Lung (tissue), 12 donors: ENCODE measurements around the gene FLT1. TPM values are rescaled to one million over a fixed set of nuclear protein-coding genes. Genes with fewer than 3 reads are reported as not detected.

Experiments
- ATAC-seq: fragments of 200-7000 bp; cut with Tn5 transposase; one replicate; pipeline ENCODE4 v1.9.1; 2020; ENCODE audit warnings: moderate number of reproducible peaks; ENCODE audit not compliant: insufficient read depth, low FRiP score
- DNase-seq, 3 donors: peaks; one replicate each; pipeline ENCODE4 v3.0.0-alpha.2; 2013 to 2017
- H3K27ac ChIP-seq, 2 donors: one replicate each; pipeline ENCODE4 v1.5.1; 2013; ENCODE audit warnings: mild to moderate bottlenecking in 2 of 2, moderate library complexity in 2 of 2, control low read depth in 1 of 2, inconsistent platforms in 1 of 2, low read depth in 1 of 2, low read length in 1 of 2
- H3K27me3 ChIP-seq, 3 donors: one replicate each; pipeline ENCODE4 v1.5.1; 2013; ENCODE audit warnings: low read length in 2 of 3; ENCODE audit not compliant: control insufficient read depth in 3 of 3, insufficient read depth in 3 of 3
- H3K36me3 ChIP-seq, 4 donors: one replicate each; pipeline ENCODE4 v1.5.1; 2013; ENCODE audit warnings: low read length in 4 of 4, mild to moderate bottlenecking in 1 of 4, moderate library complexity in 1 of 4; ENCODE audit not compliant: control insufficient read depth in 4 of 4, insufficient read depth in 4 of 4
- H3K4me1 ChIP-seq, 5 donors: one replicate each; pipeline ENCODE4 v1.5.1; 2013; ENCODE audit warnings: low read length in 5 of 5, mild to moderate bottlenecking in 2 of 5, moderate library complexity in 1 of 5; ENCODE audit not compliant: control insufficient read depth in 5 of 5, insufficient read depth in 5 of 5
- H3K4me3 ChIP-seq: one replicate; pipeline ENCODE4 v1.5.1; 2013; ENCODE audit warnings: mild to moderate bottlenecking, control low read depth, moderate library complexity
- H3K9ac ChIP-seq, 2 donors: one replicate each; pipeline ENCODE4 v1.5.1; 2013; ENCODE audit warnings: low read length in 2 of 2, control low read depth in 1 of 2; ENCODE audit not compliant: insufficient read depth in 1 of 2
- H3K9me3 ChIP-seq, 4 donors: one replicate each; pipeline ENCODE4 v1.5.1; 2013; ENCODE audit warnings: low read length in 3 of 4, mild to moderate bottlenecking in 1 of 4, moderate library complexity in 1 of 4; ENCODE audit not compliant: control insufficient read depth in 4 of 4, insufficient read depth in 3 of 4
- WGBS, 2 donors: extraction: QIAGEN DNeasy Blood & Tissue Kit; methylation state at CpG; one replicate each; pipeline ENCODE4 v1.1.7; 2013; 5-methylcytosine and 5-hydroxymethylcytosine counted together
- polyA plus RNA-seq, 2 donors: library from polyadenylated mRNA; stranded (reverse); fragments of 200-250 nt; gene quantifications; one replicate each; pipeline ENCODE4 v1.2.1, GENCODE V29; 2013
- total RNA-seq, 2 donors: library from RNA; depleted of rRNA in 1 of 2; stranded (reverse); fragments of >200 nt in 1 of 2; gene quantifications; one replicate each; pipeline ENCODE4 v1.2.1, GENCODE V29; 2014 to 2021
- TF ChIP-seq, protein P1 (sequence below): IDR thresholded peaks from 2 replicates; pipeline ENCODE4 v1.5.1; 2012; ENCODE audit warnings: mild to moderate bottlenecking; ENCODE audit errors: control extremely low read depth, extremely low read depth
- donor health status: control.
- donor health status: control.
- donor health status: Bipolar disorder and iron deficiency.
- donor health status: healthy.
- donor health status: DM: yes; HTN: yes; CAD: no.

The FLT1 gene
- total and polyA plus RNA-seq, 4 donors, result 4.7 to 71.3 (median 42.2) TPM

DNA sequence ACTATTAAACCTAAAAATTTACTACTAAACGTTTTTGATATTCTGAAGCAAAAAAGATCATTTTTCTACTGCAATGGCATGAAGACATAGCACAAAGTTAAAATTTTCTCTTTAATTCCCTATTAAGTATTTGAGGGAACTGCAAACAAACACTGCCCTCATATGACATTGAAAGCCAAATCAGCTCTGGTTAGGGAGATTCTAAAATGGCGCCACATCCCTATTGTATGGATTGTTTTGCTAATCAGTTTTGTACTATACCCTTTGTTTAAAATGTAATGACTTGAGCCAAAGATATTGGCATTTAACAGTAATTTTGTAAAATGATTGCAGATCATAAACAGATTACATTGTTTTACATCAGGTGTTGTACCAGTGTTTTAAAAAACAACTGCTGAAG, 65.8 kb downstream of the FLT1 start:
- TF ChIP-seq, protein P1, sequence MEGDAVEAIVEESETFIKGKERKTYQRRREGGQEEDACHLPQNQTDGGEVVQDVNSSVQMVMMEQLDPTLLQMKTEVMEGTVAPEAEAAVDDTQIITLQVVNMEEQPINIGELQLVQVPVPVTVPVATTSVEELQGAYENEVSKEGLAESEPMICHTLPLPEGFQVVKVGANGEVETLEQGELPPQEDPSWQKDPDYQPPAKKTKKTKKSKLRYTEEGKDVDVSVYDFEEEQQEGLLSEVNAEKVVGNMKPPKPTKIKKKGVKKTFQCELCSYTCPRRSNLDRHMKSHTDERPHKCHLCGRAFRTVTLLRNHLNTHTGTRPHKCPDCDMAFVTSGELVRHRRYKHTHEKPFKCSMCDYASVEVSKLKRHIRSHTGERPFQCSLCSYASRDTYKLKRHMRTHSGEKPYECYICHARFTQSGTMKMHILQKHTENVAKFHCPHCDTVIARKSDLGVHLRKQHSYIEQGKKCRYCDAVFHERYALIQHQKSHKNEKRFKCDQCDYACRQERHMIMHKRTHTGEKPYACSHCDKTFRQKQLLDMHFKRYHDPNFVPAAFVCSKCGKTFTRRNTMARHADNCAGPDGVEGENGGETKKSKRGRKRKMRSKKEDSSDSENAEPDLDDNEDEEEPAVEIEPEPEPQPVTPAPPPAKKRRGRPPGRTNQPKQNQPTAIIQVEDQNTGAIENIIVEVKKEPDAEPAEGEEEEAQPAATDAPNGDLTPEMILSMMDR, result no peak
- Histone ChIP-seq H3K4me1 (peaks cover 0 to 4% (median 0%) of the 10 kb centered on the region in 5 donors), H3K9ac (no peak overlapping the region), H3K9me3 (no peaks in the 10 kb centered on the region), H3K27me3 (no peaks in the 10 kb centered on the region), H3K27ac (no peak overlapping the region), H3K36me3 (peaks cover 0 to 8% (median 0%) of the 10 kb centered on the region in 4 donors), H3K4me3 (no peak overlapping the region)
- 54 to 81% methylated on average over 2 of the region's 2 CpGs for WGBS, 2 donors
- ATAC-seq, result no peak
- DNase-seq, result no peak

DNA sequence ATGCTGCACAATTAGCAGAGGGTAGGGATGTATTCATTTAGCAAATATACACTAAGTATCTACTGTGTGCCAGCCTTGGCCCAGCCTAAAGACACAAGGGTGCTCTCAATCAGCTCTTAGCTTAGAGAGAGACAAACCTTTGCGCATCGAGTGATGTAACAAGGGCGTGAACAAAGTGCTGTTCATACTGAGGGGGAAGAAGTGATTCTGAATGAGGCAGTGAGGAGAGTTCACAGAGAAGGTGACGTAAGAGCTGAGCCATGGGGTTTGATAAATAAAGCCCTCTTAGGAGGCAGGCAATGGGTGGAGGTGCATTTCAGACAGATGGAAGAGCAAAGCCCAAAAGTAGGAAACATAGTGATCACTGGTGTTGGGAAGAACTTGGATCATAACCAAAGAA, 68.5 kb downstream of the FLT1 start:
- H3K4me3 ChIP-seq, result no peak overlapping the region
- H3K9me3 ChIP-seq, result no peaks in the 10 kb centered on the region
- no peak overlapping the region for H3K27ac ChIP-seq
- peaks cover 0 to 5% (median under 1%) of the 10 kb centered on the region in 5 donors for H3K4me1 ChIP-seq
- TF ChIP-seq, protein P1, result no peak
- H3K27me3 ChIP-seq, result no peaks in the 10 kb centered on the region
- no peak for ATAC-seq
- H3K36me3 ChIP-seq, result peaks cover 0 to 4% (median 0%) of the 10 kb centered on the region in 4 donors
- no peak for DNase-seq
- no peak overlapping the region for H3K9ac ChIP-seq
- 75 to 78% methylated on average over 4 of the region's 4 CpGs for WGBS, 2 donors

DNA sequence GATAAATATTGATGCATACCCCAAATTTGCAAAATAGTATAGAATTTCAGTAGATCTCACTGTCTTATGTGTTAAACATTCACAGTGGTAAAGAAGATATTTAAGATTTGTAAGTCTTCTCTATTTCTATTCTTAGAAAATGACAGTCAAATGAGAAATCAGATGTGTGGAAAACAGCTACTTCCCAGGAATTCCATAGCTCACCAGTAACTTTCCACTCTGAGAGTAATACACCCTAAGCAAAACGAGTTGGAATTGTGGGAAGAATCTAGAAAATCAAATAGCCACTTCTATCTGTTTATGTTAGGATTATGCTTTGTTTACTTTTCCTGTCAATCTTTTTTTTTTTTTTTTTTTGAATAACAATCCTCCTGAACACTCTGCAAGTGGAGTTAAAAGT, 69.1 kb downstream of the FLT1 start:
- no peak overlapping the region for H3K4me3 ChIP-seq
- ATAC-seq, result no peak
- no peaks in the 10 kb centered on the region for H3K9me3 ChIP-seq
- H3K9ac ChIP-seq, result no peak overlapping the region
- H3K27me3 ChIP-seq, result no peaks in the 10 kb centered on the region
- no peak overlapping the region for H3K27ac ChIP-seq
- DNase-seq, result no peak
- peaks cover 0 to 6% (median 4%) of the 10 kb centered on the region in 5 donors for H3K4me1 ChIP-seq
- H3K36me3 ChIP-seq, result peaks cover 0 to 4% (median 0%) of the 10 kb centered on the region in 4 donors
- TF ChIP-seq, protein P1, result no peak
- 23 to 45% methylated on average over 1 of the region's 1 CpG for WGBS, 2 donors

DNA sequence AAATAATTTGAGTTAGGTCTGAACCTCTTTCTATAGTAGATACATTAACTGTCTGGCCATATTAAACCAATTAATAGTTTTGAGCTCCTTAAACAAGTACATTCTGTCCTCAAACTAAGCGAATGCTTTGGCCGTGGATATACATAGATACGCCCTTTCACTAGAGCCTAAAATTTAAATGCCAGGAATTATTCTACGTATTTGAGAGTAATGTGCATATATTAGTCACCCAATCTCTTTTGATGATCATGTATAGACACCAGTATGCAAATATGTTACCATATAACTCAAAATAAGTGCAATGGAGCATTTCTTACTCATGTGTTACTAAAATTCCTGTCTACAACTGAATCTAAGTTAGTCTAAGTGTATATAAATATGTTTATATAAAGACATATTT, 70.4 kb downstream of the FLT1 start:
- 95 to 96% methylated on average over 4 of the region's 4 CpGs for WGBS, 2 donors
- H3K9ac ChIP-seq, result no peak overlapping the region
- H3K27me3 ChIP-seq, result no peaks in the 10 kb centered on the region
- no peaks in the 10 kb centered on the region for H3K9me3 ChIP-seq
- H3K27ac ChIP-seq, result no peak overlapping the region
- no peak for ATAC-seq
- H3K4me3 ChIP-seq, result no peak overlapping the region
- H3K4me1 ChIP-seq, result peaks cover 0 to 7% (median 4%) of the 10 kb centered on the region in 5 donors
- TF ChIP-seq, protein P1, result no peak
- no peak for DNase-seq
- peaks cover 0 to 4% (median 0%) of the 10 kb centered on the region in 4 donors for H3K36me3 ChIP-seq
